NCI-H748 (cell line): ENCODE measurements around the gene CORIN.
"Not testable (repeated sequence)": the region's sequence is repeated elsewhere in the genome, so short reads cannot be mapped to it uniquely, and the experiment has no call there.

Source experiments
- DNase-seq: peaks from one replicate; lab custom pipeline; 2025; ENCODE audit not compliant: unreplicated experiment; lab: John Stamatoyannopoulos, UW

Gene CORIN

DNA sequence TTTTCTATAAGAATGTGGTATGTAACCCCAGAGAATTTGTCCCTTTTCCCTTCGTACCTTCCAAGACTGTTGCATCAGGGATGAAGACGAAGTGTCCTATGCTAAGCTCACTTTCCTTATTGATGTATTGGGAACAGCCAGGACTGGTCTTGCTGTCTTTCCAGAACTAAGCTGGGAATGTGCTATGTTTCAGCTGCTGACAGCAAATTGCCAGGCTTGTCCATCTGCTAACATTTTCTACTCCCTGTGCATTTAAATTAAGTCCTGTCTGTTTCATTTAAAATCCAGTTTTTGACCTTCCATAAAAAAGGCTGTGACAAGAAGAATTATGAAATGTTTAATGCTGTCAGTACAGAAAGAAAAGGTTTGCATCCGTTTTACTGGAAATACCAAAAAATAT, 264.9 kb downstream of the CORIN start:
- no peak for DNase-seq

DNA sequence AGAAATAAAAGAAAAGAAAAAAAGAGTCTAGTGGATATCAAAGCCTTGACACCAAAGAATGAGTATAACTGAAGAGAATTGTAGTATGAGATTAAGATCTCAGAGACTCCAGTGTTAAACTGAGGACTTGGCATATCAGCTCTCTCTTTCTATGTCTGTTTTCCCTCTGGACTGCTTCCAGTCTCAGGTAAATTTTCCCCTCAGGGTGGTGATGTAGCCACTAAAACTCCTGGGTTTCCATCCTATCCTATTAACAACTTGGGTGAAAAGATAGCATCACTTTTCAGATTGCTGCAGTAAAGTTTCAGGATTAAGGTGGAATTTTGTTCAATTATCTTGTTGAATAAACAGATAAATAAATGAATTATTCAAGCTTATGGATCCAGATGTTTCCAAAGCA, 267.1 kb downstream of the CORIN start:
- DNase-seq = no peak

DNA sequence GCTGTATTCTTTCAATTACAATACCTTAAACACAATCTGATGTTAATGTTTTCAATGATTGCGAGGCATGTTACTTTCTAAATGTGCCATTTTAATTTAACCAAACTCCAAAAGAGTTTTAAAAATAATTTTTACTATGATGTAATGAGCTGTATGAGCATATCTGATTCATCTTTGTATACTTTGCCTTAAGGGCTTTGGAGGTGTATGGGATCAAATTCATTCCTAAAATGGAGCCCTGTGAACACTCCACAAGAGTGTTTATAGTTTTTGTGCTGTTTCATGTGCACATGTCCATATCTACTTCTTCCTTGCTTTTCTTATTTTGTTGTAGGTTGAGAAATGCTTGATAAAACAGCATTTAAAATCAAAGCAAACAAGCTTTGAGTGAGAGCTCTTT, 270.4 kb downstream of the CORIN start:
- DNase-seq = no peak

DNA sequence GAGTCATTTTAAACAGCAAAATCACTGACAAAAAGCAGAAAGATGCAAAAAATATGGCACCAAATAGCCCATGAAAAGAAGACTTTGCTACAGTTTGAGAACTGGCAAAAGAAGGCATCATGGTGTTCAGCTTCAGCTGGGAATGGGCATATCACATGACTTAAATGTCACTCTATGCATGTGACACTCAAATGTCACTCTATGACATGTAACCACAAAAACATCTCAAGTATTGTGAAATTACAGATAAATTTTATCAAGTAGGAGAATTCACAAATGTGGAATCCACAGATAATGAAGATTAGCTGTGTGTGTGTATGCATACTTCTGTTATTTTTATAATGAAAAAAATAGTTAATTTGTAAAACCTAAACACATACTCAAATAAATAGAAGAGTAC, 270.9 kb downstream of the CORIN start:
- DNase-seq = no peak

DNA sequence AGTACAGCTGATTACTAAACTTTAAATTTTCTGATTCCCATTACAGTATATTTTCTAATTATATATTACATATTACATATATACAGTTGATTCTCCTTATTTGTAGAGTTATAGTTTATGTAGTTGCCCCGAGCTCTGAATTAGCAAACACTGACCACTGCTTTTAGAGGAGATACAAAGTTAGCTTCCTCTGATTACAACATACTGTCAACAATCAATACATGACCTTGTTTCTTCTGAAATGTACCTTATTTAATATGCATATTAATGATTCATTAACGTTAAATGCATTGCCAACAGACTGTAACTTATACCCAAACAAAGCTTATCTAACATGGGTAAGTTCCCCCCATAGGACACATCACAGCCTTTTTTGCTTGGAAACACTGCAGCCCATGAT, 271.3 kb downstream of the CORIN start:
- no peak for DNase-seq

DNA sequence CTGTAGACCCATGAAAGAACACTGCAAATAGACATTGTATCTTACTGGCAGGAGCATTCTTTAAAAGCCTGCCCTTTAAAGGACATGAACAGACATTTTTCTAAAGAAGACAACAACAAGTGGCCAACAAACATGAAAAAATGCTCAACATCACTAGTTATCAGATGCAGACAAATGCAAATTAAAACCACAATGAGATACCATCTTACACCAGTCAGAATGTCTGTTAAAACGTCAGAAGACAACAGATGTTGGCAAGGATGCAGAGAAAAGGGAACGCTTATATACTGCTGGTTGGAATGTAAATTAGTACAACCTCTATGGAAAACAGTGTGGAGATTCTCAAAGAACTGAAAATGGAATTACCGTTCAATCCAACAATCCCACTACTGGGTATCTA, 275.6 kb downstream of the CORIN start:
- DNase-seq = no peak

DNA sequence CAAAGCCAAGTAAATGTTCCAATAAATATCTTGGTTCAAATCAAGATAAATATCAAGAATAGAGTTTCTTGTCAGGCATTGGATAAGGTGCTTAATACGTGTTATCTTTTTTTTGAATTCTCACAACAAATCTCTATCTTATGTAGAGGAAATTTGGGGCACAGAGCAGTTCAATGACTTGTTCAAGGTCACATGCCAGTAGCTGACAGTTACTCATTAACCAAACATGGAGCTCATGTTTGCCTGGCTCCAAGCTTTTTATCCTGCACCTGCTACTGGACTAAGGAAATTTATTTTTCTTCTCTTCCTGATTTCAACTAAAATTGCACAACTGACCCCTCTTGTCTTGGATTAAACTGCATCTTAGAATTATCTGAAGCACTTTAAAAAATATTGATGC, 276.5 kb downstream of the CORIN start:
- no peak for DNase-seq

DNA sequence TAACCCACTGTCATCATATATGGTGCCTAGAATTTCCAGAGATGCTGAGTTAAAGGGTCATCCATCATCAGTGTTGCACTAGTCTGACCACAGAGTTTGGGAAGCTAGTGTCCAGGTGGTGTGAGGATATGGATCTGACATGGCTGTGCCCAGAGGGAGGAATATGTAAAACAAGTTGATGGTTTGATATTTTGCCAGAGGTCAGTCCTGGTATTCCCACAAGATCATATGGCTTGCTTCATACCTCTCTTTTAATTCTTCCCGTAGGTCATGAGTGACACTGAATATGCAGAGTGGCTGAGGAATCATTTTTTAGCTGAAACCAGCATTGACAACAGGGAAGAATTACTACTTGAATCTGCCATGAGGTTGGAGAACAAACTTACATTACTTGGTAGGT, 277.2 kb downstream of the CORIN start:
- DNase-seq = no peak

DNA sequence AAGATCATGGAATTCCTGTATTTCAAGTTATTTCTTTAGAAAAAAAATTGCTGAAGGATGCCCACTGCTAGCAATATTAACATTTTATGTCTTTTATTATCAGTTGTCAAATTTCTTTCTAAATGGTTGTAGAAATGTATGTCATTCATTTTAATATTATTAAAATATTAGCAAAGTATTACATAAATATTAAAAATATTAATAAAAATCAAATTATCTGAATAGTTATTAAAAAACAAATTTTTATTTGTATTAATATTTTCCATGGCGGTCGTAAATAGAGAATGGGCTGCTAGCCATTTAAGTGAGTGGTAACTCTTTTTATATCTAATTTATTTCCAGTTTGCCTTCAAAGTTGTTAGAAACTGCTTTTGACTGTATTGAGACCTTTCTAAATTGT, 280.6 kb downstream of the CORIN start:
- no peak for DNase-seq

DNA sequence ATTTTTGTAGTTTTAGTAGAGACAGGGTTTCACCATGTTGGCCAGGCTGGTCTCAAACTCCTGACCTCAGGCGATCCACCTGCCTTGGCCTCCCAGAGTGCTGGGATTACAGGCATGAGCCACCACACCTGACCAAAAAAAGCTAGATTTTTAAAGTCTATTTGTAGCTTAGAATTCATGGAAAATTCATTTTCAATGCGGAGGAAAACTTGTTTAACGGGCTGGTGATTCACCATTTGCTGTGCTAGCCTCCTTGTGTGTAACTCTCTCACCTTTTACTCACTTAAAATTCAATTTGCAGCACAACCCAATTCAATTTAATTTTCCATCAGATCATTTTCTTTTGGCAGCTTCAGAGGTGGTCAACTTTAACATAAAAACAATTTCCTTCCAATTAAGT, 281.9 kb downstream of the CORIN start:
- DNase-seq = not testable (repeated sequence)

DNA sequence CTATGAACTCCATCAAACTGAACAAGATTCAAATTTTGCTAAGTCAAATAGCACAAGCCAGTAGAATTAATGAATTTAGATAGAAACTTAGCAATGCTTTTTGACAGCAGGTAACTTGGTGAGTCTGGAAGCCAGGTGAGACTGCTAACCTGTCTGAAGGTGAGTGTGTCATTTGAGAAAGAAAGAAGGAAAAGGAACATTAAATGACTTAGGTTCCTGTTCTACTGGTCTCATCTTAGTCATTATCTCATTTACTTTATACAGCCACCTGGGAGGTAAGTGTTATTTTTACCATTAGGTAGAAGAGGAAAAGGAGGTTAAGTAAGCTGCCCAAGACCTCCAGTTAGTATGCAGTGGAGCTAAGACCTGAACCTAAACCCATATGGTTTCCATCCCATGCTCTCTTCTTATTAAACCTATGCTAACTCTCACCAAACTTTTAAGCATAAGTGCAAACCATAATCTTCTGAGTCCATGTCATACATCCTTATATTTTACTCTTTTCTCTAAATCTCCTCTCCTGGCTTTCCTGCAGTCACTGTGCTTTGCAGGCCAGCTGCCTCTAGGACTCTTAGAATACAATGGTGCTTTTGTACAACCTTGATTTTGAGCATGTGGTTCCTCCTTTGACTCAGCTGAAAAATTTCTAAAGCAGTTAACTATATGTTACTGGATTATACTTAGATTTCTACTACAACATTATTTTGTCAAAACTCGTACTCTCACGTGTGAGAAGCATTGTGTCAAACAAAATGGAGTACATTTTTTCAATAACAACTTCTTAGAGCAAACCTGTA, 284.3 kb downstream of the CORIN start:
- no peak for DNase-seq

DNA sequence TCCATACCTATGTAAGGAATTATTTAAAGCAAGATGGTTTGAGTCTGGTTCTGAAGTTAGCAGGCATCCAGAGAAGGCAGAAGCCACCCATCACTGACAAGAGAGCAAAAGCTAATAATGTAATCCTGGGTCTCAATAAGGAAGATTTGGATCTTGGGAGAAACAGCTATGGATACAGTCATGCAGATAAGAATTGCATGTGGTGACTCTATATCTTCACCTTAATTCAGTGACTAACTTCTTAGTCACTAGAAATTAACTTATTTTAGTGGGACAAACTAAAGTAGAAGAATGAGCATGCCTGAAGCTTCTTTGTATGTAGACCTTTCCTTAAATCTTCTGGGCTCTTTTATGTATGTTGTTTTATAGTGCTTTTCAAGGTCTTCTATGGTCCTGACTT, 286.2 kb downstream of the CORIN start:
- DNase-seq = no peak

DNA sequence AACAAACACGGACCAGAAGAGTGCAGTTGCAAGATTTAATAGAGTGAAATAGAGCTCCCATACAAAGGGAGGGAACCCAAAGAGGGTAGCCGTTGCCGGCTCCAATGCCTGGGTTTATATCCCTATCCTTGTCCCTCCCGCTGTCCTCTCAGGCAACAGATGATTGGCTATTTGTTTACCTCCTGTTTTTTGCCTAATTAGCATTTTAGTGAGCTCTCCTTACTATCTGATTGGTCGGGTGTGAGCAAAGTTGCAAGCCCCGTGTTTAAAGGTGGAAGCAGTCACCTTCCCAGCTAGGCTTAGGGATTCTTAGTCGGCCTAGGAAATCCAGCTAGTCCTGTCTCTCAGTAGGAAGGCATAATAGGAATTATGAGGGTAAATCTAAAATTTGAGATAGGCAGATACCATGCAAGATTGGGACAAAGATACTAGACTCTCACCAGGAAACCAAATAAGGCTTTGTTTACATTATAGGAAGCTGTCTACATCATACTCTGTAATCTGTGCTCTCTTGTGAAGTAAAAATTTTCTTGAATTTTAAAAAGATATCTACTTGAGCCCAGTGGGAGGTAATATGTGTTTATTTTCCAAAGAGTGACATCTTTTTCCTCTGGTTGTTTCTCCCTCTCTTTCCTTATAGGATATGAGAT, 286.8 kb downstream of the CORIN start:
- no peak for DNase-seq

DNA sequence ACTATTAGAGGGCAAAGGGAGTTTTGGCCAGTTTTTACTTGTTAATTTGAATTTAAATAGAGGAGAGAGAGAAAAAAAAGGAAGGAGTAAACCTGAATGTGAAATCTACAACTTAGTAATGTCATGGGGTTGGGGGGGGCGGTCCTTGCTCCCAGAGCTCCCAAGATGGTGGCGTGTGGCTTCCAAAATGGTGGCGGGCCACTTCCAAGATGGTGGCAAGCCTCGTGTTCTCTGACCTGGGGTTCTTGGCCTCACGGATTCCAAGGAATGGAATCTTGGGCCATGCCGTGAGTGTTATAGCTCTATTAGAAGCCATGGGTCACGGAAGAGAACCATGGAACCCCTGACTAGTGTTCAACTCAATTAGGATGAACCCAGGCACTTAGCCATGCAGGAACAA, 287.5 kb downstream of the CORIN start:
- DNase-seq = not testable (repeated sequence)
